22Rv1 (cell line): ENCODE data around the gene SLITRK5.

ENCODE experiments used
- CTCF ChIP-seq: fragments of 450-650 bp; IDR thresholded peaks from 2 replicates; pipeline ENCODE4 v1.5.1; 2017; ENCODE audit warnings: mild to moderate bottlenecking
- ZFX ChIP-seq: fragments of 450-650 bp; IDR thresholded peaks from 2 replicates; pipeline ENCODE4 v1.6.1; 2017; ENCODE audit warnings: antibody characterized with exemption, borderline replicate concordance

GRCh38 chr13:87676254-87677042 is 5.3 kb downstream of the SLITRK5 start:
- TF ChIP-seq CTCF (no peak), ZFX (no peak)
